Right cardiac atrium (tissue), 5 donors: ENCODE measurements around the gene MOB3C. TPM values are rescaled to one million over a fixed set of nuclear protein-coding genes. Genes with fewer than 3 reads are reported as not detected.
A peak's percentile ranks its signal among the peaks of the same experiment; 100 is the strongest.
"Not testable (repeated sequence)": the region's sequence is repeated elsewhere in the genome, so short reads cannot be mapped to it uniquely, and the experiment has no call there.

Experiments
- ATAC-seq, 2 donors: fragments of 200-7000 bp; cut with Tn5 transposase; one replicate each; pipeline versions ENCODE4 v1.8.0 to v1.9.1; 2020; ENCODE audit warnings: moderate library complexity in 2 of 2, mild to moderate bottlenecking in 1 of 2
- DNase-seq, 3 donors: peaks; one replicate each; pipeline ENCODE4 v3.0.0-alpha.2; 2020
- H3K27ac ChIP-seq: one replicate; pipeline ENCODE4 v1.5.1; 2013; ENCODE audit warnings: mild to moderate bottlenecking, low read length, control low read depth, moderate library complexity
- H3K27me3 ChIP-seq: one replicate; pipeline ENCODE4 v1.6.1; 2013; ENCODE audit not compliant: control insufficient read depth, insufficient read depth
- H3K4me1 ChIP-seq: one replicate; pipeline ENCODE4 v1.6.1; 2013; ENCODE audit warnings: low read length; ENCODE audit not compliant: control insufficient read depth, insufficient read depth
- H3K4me3 ChIP-seq: one replicate; pipeline ENCODE4 v1.5.1; 2013; ENCODE audit warnings: low read length, control low read depth
- H3K9me3 ChIP-seq: one replicate; pipeline ENCODE4 v1.6.1; 2013; ENCODE audit warnings: low read length; ENCODE audit not compliant: control insufficient read depth
- WGBS: extraction: QIAGEN DNeasy Blood & Tissue Kit; methylation state at CpG from one replicate; pipeline ENCODE4 v1.1.7; 2013; 5-methylcytosine and 5-hydroxymethylcytosine counted together
- intact Hi-C, 4 donors: fragments of 100-400 bp; cut with DNase I; formaldehyde crosslinking; loops; one replicate each; pipeline versions ENCODE4 v1.11.0 to v1.14.0; 2022 to 2023
- polyA plus RNA-seq: library from polyadenylated mRNA; stranded (reverse); fragments of 200-250 nt; gene quantifications from one replicate; pipeline ENCODE4 v1.2.3, GENCODE V29; 2013
- total RNA-seq, 4 donors: library from RNA; stranded (reverse); fragmentation: NEBNext Ultra II Directional; extraction: Animal tissue kit (Norgen Biotek cat#: 25700); gene quantifications; one replicate each; pipeline ENCODE4 v1.2.1, GENCODE V29; 2021
- donor health status: healthy with polysubstance abuse.
- donor health status: DM: no; HTN: yes; CAD: no.
- donor health status: DM: no; HTN: no; CAD: no.
- donor health status: DM: no; HTN: yes; CAD: no; lungs with severe emphysema.
- donor health status: DM: yes; HTN: yes; CAD: no.

Gene MOB3C
- total and polyA plus RNA-seq, 5 donors = 10.3 to 20.9 (median 15.4) TPM

GRCh38 chr1:46653405-46653958, 36.9 kb upstream of the MOB3C start:
- H3K4me3 ChIP-seq = no peak overlapping the region
- 57% methylated on average over 2 of the region's 2 CpGs for WGBS
- intact Hi-C loops = no loop called here
- no peaks in the 10 kb centered on the region for H3K9me3 ChIP-seq
- no peaks in the 10 kb centered on the region for H3K4me1 ChIP-seq
- ATAC-seq = no peak
- no peak for DNase-seq
- H3K27ac ChIP-seq = peak overlapping the region; percentile 64
- no peaks in the 10 kb centered on the region for H3K27me3 ChIP-seq

GRCh38 chr1:46652321-46653100, 35.9 kb upstream of the MOB3C start:
- no peak for DNase-seq
- Histone ChIP-seq H3K9me3 (no peaks in the 10 kb centered on the region), H3K4me1 (no peaks in the 10 kb centered on the region), H3K4me3 (no peak overlapping the region), H3K27me3 (no peaks in the 10 kb centered on the region), H3K27ac (no peak overlapping the region)
- no peak for ATAC-seq
- WGBS = 74% methylated on average over 6 of the region's 6 CpGs
- intact Hi-C loops = no loop called here

- H3K4me3 ChIP-seq, intact Hi-C loops, ATAC-seq, DNase-seq, H3K27me3 ChIP-seq, H3K4me1 ChIP-seq, H3K9me3 ChIP-seq, H3K27ac ChIP-seq: not testable (repeated sequence)
- WGBS = 95% methylated on average over 3 of the region's 3 CpGs
Observed at GRCh38 chr1:46651152-46651551, 34.5 kb upstream of the MOB3C start.

- no peak for ATAC-seq
- intact Hi-C loops = no loop called here
- DNase-seq = no peak
- no peak overlapping the region for H3K27ac ChIP-seq
- no peak overlapping the region for H3K4me3 ChIP-seq
- WGBS = over 99% methylated on average over 3 of the region's 3 CpGs
- no peaks in the 10 kb centered on the region for H3K4me1 ChIP-seq
- no peaks in the 10 kb centered on the region for H3K27me3 ChIP-seq
- no peaks in the 10 kb centered on the region for H3K9me3 ChIP-seq
Observed at GRCh38 chr1:46650491-46650890, 33.9 kb upstream of the MOB3C start.

GRCh38 chr1:46649764-46650163, 33.2 kb upstream of the MOB3C start:
- intact Hi-C loops = no loop called here
- H3K4me1 ChIP-seq = no peaks in the 10 kb centered on the region
- no peak overlapping the region for H3K27ac ChIP-seq
- 97% methylated on average over 2 of the region's 2 CpGs for WGBS
- no peak for ATAC-seq
- no peak overlapping the region for H3K4me3 ChIP-seq
- H3K9me3 ChIP-seq = no peaks in the 10 kb centered on the region
- H3K27me3 ChIP-seq = no peaks in the 10 kb centered on the region
- DNase-seq = no peak

GRCh38 chr1:46647611-46648010, 31.0 kb upstream of the MOB3C start:
- Histone ChIP-seq H3K27me3 (no peaks in the 10 kb centered on the region), H3K4me1 (peaks cover 1% of the 10 kb centered on the region), H3K27ac (no peak overlapping the region), H3K9me3 (no peaks in the 10 kb centered on the region), H3K4me3 (no peak overlapping the region)
- intact Hi-C loops = no loop called here
- DNase-seq (no peak), ATAC-seq (no peak)
- WGBS = over 99% methylated on average over 3 of the region's 3 CpGs

- Histone ChIP-seq H3K4me1 (peaks cover 3% of the 10 kb centered on the region), H3K27me3 (no peaks in the 10 kb centered on the region), H3K27ac (no peak overlapping the region), H3K4me3 (no peak overlapping the region), H3K9me3 (no peaks in the 10 kb centered on the region)
- DNase-seq = no peak
- intact Hi-C loops = no loop called here
- 94% methylated on average over 2 of the region's 2 CpGs for WGBS
- ATAC-seq = no peak
Observed at GRCh38 chr1:46646844-46647243, 30.2 kb upstream of the MOB3C start.

- Histone ChIP-seq H3K27ac (no peak overlapping the region), H3K9me3 (no peaks in the 10 kb centered on the region), H3K4me3 (no peak overlapping the region), H3K4me1 (peaks cover 3% of the 10 kb centered on the region), H3K27me3 (no peaks in the 10 kb centered on the region)
- intact Hi-C loops = no loop called here
- WGBS = 74% methylated on average over 1 of the region's 1 CpG
- DNase-seq = no peak
- ATAC-seq = no peak
Observed at GRCh38 chr1:46646331-46646730, 29.7 kb upstream of the MOB3C start.

- intact Hi-C loops = no loop called here
Observed at GRCh38 chr1:46645815-46646214, 29.2 kb upstream of the MOB3C start.

GRCh38 chr1:46643368-46643775, 26.8 kb upstream of the MOB3C start:
- peak overlapping the region; percentile 72 for H3K27ac ChIP-seq
- ATAC-seq = peak; percentile 62 to 63
- intact Hi-C loops = no loop called here
- H3K9me3 ChIP-seq = no peaks in the 10 kb centered on the region
- H3K4me3 ChIP-seq = no peak overlapping the region
- H3K27me3 ChIP-seq = no peaks in the 10 kb centered on the region
- peaks cover 3% of the 10 kb centered on the region for H3K4me1 ChIP-seq
- DNase-seq = no peak

More at GRCh38 chr1:46645815-46646214, 29.2 kb upstream of the MOB3C start:
- H3K9me3 ChIP-seq = no peaks in the 10 kb centered on the region
- H3K27me3 ChIP-seq = no peaks in the 10 kb centered on the region
- ATAC-seq = no peak
- no peak overlapping the region for H3K27ac ChIP-seq
- no peak overlapping the region for H3K4me3 ChIP-seq
- no peak for DNase-seq
- H3K4me1 ChIP-seq = peaks cover 3% of the 10 kb centered on the region
- WGBS = 98% methylated on average over 4 of the region's 4 CpGs

- ATAC-seq (no peak), DNase-seq (no peak)
- Histone ChIP-seq H3K4me3 (no peak overlapping the region), H3K27ac (no peak overlapping the region), H3K4me1 (peaks cover 5% of the 10 kb centered on the region), H3K9me3 (no peaks in the 10 kb centered on the region), H3K27me3 (no peaks in the 10 kb centered on the region)
- intact Hi-C loops = no loop called here
Observed at GRCh38 chr1:46642115-46642680, 25.6 kb upstream of the MOB3C start.
